ENCODE results near the gene MYOC. TPM values are rescaled to one million over a fixed set of nuclear protein-coding genes. Genes with fewer than 3 reads are reported as not detected.
"Not testable (repeated sequence)": the region's sequence is repeated elsewhere in the genome, so short reads cannot be mapped to it uniquely, and the experiment has no call there.

Gene MYOC
- polyA plus RNA-seq, 1 donor from 2014 or later = not detected

- H2AFZ ChIP-seq (ENCODE audit: low read depth, low read length); H3K9me2 ChIP-seq (ENCODE audit: insufficient read depth, low read length); H3K4me2 ChIP-seq (ENCODE audit: low read length); H4K20me1 ChIP-seq (ENCODE audit: insufficient read depth); H3K27ac ChIP-seq (ENCODE audit: low read length); H3K9ac ChIP-seq (ENCODE audit: low read length); H3K27me3 ChIP-seq (ENCODE audit: insufficient read depth, low read depth, low read length); H3K4me3 ChIP-seq (ENCODE audit: low read length); H3K36me3 ChIP-seq (ENCODE audit: insufficient read depth, low read length); H3K79me2 ChIP-seq (replicated peaks; ENCODE audit: insufficient read depth, low read length); H3F3A ChIP-seq (ENCODE audit: insufficient read depth, low read length, poor library complexity, severe bottlenecking); H3K9me3 ChIP-seq (ENCODE audit: low read length): not testable (repeated sequence)
These were observed 43.3 kb upstream of the MYOC start for GRCh38 chr1:171695772-171696171.

GRCh38 chr1:171693541-171693940, 41.1 kb upstream of the MYOC start:
- not testable (repeated sequence) for H3K4me2 ChIP-seq (ENCODE audit: low read length); H3K9ac ChIP-seq (ENCODE audit: low read length); H3K27ac ChIP-seq (ENCODE audit: low read length); H3K9me3 ChIP-seq (ENCODE audit: low read length); H3F3A ChIP-seq (ENCODE audit: insufficient read depth, low read length, poor library complexity, severe bottlenecking); H3K79me2 ChIP-seq (replicated peaks; ENCODE audit: insufficient read depth, low read length); H3K36me3 ChIP-seq (ENCODE audit: insufficient read depth, low read length); H3K27me3 ChIP-seq (ENCODE audit: insufficient read depth, low read depth, low read length); H4K20me1 ChIP-seq (ENCODE audit: insufficient read depth); H3K9me2 ChIP-seq (ENCODE audit: insufficient read depth, low read length); H3K4me3 ChIP-seq (ENCODE audit: low read length); H2AFZ ChIP-seq (ENCODE audit: low read depth, low read length)

DNA sequence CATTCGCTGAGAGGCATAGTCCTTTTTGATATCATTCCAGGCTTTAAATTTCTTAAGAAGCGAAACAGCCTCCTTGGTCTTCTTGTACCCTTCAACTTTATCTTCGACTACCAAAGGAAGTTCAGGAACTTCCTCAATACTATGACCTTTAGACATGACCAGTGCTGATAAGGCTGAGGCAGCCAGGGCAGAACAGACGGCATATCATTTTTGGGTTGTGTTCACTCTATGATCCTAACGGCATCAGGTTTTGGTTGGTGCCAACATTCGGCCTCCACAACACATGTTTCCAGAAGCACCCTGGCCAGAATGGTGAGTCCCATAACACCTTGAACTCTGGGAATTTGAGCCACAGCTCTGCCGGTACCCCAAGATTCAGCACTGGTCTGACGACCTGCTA, 31.4 kb upstream of the MYOC start:
- H3K36me3 ChIP-seq (ENCODE audit: insufficient read depth, low read length) = no peaks in the 10 kb centered on the region
- no peaks in the 10 kb centered on the region for H3K9me3 ChIP-seq (ENCODE audit: low read length)
- TF ChIP-seq CTCF (IDR thresholded peaks at IDR 0.05; ENCODE audit: poor library complexity, severe bottlenecking) = no peak
- TF ChIP-seq POLR2AphosphoS5 (IDR thresholded peaks at IDR 0.05) = no peak
- no peak for TF ChIP-seq EZH2 (IDR thresholded peaks at IDR 0.05; ENCODE audit: borderline replicate concordance, insufficient read depth, low read length, poor library complexity, severe bottlenecking)
- no peak for TF ChIP-seq MXI1 (conservative IDR thresholded peaks at IDR 0.05; ENCODE audit: poor library complexity, severe bottlenecking)
- TF ChIP-seq TAF1 (IDR thresholded peaks at IDR 0.05; ENCODE audit: low read depth) = no peak
- TF ChIP-seq, protein P1, sequence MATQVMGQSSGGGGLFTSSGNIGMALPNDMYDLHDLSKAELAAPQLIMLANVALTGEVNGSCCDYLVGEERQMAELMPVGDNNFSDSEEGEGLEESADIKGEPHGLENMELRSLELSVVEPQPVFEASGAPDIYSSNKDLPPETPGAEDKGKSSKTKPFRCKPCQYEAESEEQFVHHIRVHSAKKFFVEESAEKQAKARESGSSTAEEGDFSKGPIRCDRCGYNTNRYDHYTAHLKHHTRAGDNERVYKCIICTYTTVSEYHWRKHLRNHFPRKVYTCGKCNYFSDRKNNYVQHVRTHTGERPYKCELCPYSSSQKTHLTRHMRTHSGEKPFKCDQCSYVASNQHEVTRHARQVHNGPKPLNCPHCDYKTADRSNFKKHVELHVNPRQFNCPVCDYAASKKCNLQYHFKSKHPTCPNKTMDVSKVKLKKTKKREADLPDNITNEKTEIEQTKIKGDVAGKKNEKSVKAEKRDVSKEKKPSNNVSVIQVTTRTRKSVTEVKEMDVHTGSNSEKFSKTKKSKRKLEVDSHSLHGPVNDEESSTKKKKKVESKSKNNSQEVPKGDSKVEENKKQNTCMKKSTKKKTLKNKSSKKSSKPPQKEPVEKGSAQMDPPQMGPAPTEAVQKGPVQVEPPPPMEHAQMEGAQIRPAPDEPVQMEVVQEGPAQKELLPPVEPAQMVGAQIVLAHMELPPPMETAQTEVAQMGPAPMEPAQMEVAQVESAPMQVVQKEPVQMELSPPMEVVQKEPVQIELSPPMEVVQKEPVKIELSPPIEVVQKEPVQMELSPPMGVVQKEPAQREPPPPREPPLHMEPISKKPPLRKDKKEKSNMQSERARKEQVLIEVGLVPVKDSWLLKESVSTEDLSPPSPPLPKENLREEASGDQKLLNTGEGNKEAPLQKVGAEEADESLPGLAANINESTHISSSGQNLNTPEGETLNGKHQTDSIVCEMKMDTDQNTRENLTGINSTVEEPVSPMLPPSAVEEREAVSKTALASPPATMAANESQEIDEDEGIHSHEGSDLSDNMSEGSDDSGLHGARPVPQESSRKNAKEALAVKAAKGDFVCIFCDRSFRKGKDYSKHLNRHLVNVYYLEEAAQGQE (IDR thresholded peaks at IDR 0.05; ENCODE audit: borderline replicate concordance) = no peak
- TF ChIP-seq SMC3 (conservative IDR thresholded peaks at IDR 0.05; ENCODE audit: poor library complexity) = no peak
- TF ChIP-seq RAD21 (conservative IDR thresholded peaks at IDR 0.05) = no peak
- TF ChIP-seq EP300 (conservative IDR thresholded peaks at IDR 0.05; ENCODE audit: poor library complexity, severe bottlenecking) = no peak
- no peak overlapping the region for H2AFZ ChIP-seq (ENCODE audit: low read depth, low read length)
- no peak overlapping the region for H3K4me2 ChIP-seq (ENCODE audit: low read length)
- no peak overlapping the region for H3K4me3 ChIP-seq (ENCODE audit: low read length)
- H3F3A ChIP-seq (ENCODE audit: insufficient read depth, low read length, poor library complexity, severe bottlenecking) = no peaks in the 10 kb centered on the region
- H3K9me2 ChIP-seq (ENCODE audit: insufficient read depth, low read length) = no peaks in the 10 kb centered on the region
- H3K9ac ChIP-seq (ENCODE audit: low read length) = no peak overlapping the region
- H3K27me3 ChIP-seq (ENCODE audit: insufficient read depth, low read depth, low read length) = no peaks in the 10 kb centered on the region
- H3K79me2 ChIP-seq (replicated peaks; ENCODE audit: insufficient read depth, low read length) = no peaks in the 10 kb centered on the region
- no peak overlapping the region for H3K27ac ChIP-seq (ENCODE audit: low read length)
- no peaks in the 10 kb centered on the region for H4K20me1 ChIP-seq (ENCODE audit: insufficient read depth)

Measured in neural cell (in vitro differentiated cells).